Uterus (tissue), 4 donors: Measurements from ENCODE around the gene PNPLA6. TPM values are rescaled to one million over a fixed set of nuclear protein-coding genes. Genes with fewer than 3 reads are reported as not detected.

Source experiments
- DNase-seq, 2 donors: peaks; one replicate each; pipeline ENCODE4 v3.0.0-alpha.2; 2019 to 2020
- H3K27ac ChIP-seq, 2 donors: fragments of 200-600 bp; sonication (generic); 1 replicate in 1 of 2; 2 replicates in 1 of 2; pipeline ENCODE4 v1.5.1; 2016 to 2018
- H3K27me3 ChIP-seq, 2 donors: fragments of 200-600 bp; sonication (generic); one replicate each; pipeline ENCODE4 v1.5.1; 2018 to 2019; ENCODE audit warnings: control low read depth in 1 of 2
- H3K36me3 ChIP-seq, 2 donors: fragments of 200-600 bp; sonication (generic); one replicate each; pipeline ENCODE4 v1.5.1; 2019; ENCODE audit warnings: control low read depth in 1 of 2
- H3K4me1 ChIP-seq, 2 donors: fragments of 200-600 bp; sonication (generic); one replicate each; pipeline ENCODE4 v1.5.1; 2018 to 2019; ENCODE audit warnings: control low read depth in 1 of 2
- H3K4me3 ChIP-seq, 2 donors: fragments of 200-600 bp; sonication (generic); 1 replicate in 1 of 2; 2 replicates in 1 of 2; pipeline ENCODE4 v1.5.1; 2018 to 2019; ENCODE audit warnings: mild to moderate bottlenecking in 1 of 2
- H3K9me3 ChIP-seq, 2 donors: fragments of 200-600 bp; sonication (generic); one replicate each; pipeline ENCODE4 v1.5.1; 2019; ENCODE audit warnings: control low read depth in 1 of 2
- POLR2A ChIP-seq, 2 donors: fragments of 450-650 bp; IDR thresholded peaks; one replicate each; pipeline ENCODE4 v1.6.1; 2016; ENCODE audit warnings: antibody characterized with exemption in 2 of 2, mild to moderate bottlenecking in 1 of 2, moderate library complexity in 1 of 2
- intact Hi-C: fragments of 100-400 bp; cut with DNase I; formaldehyde crosslinking; loops from one replicate; pipeline ENCODE4 v1.15.1; 2023; ENCODE audit warnings: low total_unique reads
- total RNA-seq, 4 donors: library from RNA; depleted of rRNA in 3 of 4; stranded (reverse); fragments of >200 nt in 3 of 4; gene quantifications; one replicate each; pipeline versions ENCODE4 v1.1.0 to v1.2.4, GENCODE V29; 2014 to 2023
- TF ChIP-seq, protein P1 (sequence below), 4 experiments: fragments of 200-600 bp in 2 of 4; fragments of 450-650 bp in 2 of 4; sonication (generic) in 2 of 4; IDR thresholded peaks; one replicate each; pipeline ENCODE4 v1.5.1; 2016 to 2019; ENCODE audit warnings: antibody characterized with exemption in 4 of 4, mild to moderate bottlenecking in 2 of 4, moderate library complexity in 1 of 4
- donor health status: DM: yes; HTN: yes; CAD: no.

The PNPLA6 gene
- total RNA-seq, 4 donors from 2014 or later, result 26.4 to 113 (median 40.4) TPM

DNA sequence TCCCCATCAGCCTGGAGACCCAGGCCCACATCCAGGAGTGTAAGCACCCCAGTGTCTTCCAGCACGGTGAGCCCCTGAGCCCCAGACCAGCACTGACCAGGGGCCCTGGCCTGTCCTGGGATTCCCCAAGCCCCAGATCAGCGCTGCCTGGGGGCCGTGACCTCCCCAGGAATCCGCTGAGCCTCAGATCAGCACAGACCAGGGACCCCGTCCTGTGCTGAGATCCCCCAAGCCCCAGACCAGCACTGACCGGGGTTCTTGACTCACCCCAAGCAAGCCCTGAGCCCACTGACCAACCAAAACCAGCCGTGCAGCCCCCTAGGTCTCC is 7.4 kb upstream of the PNPLA6 start:
- no peak for DNase-seq
- Histone ChIP-seq H3K27me3 (no peaks in the 10 kb centered on the region), H3K36me3 (no peaks in the 10 kb centered on the region), H3K27ac (no peak overlapping the region), H3K4me3 (no peak overlapping the region), H3K9me3 (no peaks in the 10 kb centered on the region), H3K4me1 (peaks cover 0 to 3% of the 10 kb centered on the region in 2 donors)
- intact Hi-C loops, result no loop called here
- TF ChIP-seq POLR2A (IDR thresholded peaks at IDR 0.05), result no peak
- TF ChIP-seq, protein P1, sequence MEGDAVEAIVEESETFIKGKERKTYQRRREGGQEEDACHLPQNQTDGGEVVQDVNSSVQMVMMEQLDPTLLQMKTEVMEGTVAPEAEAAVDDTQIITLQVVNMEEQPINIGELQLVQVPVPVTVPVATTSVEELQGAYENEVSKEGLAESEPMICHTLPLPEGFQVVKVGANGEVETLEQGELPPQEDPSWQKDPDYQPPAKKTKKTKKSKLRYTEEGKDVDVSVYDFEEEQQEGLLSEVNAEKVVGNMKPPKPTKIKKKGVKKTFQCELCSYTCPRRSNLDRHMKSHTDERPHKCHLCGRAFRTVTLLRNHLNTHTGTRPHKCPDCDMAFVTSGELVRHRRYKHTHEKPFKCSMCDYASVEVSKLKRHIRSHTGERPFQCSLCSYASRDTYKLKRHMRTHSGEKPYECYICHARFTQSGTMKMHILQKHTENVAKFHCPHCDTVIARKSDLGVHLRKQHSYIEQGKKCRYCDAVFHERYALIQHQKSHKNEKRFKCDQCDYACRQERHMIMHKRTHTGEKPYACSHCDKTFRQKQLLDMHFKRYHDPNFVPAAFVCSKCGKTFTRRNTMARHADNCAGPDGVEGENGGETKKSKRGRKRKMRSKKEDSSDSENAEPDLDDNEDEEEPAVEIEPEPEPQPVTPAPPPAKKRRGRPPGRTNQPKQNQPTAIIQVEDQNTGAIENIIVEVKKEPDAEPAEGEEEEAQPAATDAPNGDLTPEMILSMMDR (IDR thresholded peaks at IDR 0.05), result no peak

DNA sequence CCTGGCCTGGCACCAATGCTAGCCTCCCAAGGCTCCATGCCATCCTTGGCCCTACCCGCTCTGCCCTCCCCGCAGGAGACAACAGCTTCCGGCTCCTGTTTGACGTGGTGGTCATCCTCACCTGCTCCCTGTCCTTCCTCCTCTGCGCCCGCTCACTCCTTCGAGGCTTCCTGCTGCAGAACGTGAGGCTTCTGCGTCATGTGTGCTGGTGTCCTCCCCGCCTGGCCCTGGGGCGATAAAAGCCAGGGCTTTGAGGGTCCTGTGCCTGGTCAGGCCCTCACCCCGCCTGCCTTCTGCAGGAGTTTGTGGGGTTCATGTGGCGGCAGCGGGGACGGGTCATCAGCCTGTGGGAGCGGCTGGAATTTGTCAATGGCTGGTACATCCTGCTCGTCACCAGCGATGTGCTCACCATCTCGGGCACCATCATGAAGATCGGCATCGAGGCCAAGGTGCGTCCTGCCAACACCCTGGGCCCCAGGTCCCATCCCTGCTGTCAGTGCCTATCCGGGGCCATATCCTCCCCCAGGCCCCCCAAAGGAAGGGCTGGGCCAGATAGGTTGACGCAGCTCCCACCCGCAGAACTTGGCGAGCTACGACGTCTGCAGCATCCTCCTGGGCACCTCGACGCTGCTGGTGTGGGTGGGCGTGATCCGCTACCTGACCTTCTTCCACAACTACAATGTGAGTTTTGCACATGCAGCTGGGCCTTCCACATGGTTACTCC is 6.8 kb upstream of the PNPLA6 start:
- Histone ChIP-seq H3K4me1 (no peaks in the 10 kb centered on the region), H3K4me3 (no peak overlapping the region), H3K27me3 (no peaks in the 10 kb centered on the region), H3K27ac (no peak overlapping the region), H3K9me3 (no peaks in the 10 kb centered on the region), H3K36me3 (no peaks in the 10 kb centered on the region)
- TF ChIP-seq, protein P1 (IDR thresholded peaks at IDR 0.05), result no peak
- TF ChIP-seq POLR2A (IDR thresholded peaks at IDR 0.05), result no peak
- intact Hi-C loops, result no loop called here
- no peak for DNase-seq

DNA sequence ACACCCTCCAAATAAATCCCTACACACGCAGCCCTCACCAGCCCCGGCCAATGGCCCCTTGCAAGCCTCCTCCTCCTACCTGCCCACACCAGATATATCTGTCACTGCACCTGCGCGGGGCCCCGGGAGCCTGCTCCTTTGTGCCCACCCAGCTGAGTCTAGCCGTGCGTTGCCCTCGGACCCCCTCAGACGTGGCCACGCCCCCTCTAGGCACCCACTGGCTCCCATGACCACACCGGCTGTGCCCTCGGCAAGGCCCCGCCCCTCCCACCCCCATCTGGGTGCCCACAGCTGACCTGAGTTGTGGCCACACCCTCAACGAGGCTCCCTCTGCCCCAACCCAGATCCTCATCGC is 6.3 kb upstream of the PNPLA6 start:
- no peak overlapping the region for H3K27ac ChIP-seq
- DNase-seq, result no peak
- H3K27me3 ChIP-seq, result no peaks in the 10 kb centered on the region
- no peaks in the 10 kb centered on the region for H3K9me3 ChIP-seq
- H3K4me1 ChIP-seq, result no peaks in the 10 kb centered on the region
- H3K4me3 ChIP-seq, result no peak overlapping the region
- intact Hi-C loops, result no loop called here
- TF ChIP-seq, protein P1 (IDR thresholded peaks at IDR 0.05), result no peak
- TF ChIP-seq POLR2A (IDR thresholded peaks at IDR 0.05), result no peak
- H3K36me3 ChIP-seq, result no peaks in the 10 kb centered on the region

DNA sequence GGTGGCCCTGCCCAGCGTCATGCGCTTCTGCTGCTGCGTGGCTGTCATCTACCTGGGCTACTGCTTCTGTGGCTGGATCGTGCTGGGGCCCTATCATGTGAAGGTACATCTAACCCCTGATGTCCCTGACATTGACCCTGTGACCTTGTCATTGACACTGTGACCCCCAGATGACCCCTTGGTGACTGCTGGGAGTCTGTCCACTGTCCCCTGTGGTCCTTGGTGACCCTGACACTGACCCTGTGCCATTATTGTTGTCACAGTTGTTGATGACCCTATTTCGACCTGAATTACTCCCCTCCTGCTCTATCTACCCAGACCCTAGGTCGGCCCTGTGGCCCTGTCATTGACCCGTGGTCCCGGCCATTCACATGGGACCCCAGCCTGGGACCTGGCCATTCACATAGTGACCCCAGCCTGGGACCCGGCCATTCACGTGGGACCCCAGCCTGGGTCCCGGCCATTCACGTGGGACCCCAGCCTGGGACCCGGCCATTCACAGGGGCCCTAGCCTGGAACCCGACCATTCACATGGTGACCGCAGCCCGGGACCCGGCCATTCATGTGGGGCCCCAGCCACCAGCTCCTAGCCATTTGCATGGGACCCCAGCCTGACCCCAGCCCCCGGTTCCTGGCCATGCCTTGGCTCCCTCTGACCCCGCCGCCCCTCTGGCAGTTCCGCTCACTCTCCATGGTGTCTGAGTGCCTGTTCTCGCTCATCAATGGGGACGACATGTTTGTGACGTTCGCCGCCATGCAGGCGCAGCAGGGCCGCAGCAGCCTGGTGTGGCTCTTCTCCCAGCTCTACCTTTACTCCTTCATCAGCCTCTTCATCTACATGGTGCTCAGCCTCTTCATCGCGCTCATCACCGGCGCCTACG is 5.7 kb upstream of the PNPLA6 start:
- Histone ChIP-seq H3K4me3 (no peak overlapping the region), H3K9me3 (no peaks in the 10 kb centered on the region), H3K27me3 (no peaks in the 10 kb centered on the region), H3K4me1 (no peaks in the 10 kb centered on the region), H3K36me3 (no peaks in the 10 kb centered on the region), H3K27ac (no peak overlapping the region)
- no peak for DNase-seq
- no peak for TF ChIP-seq POLR2A (IDR thresholded peaks at IDR 0.05)
- TF ChIP-seq, protein P1 (IDR thresholded peaks at IDR 0.05), result no peak
- intact Hi-C loops, result no loop called here

DNA sequence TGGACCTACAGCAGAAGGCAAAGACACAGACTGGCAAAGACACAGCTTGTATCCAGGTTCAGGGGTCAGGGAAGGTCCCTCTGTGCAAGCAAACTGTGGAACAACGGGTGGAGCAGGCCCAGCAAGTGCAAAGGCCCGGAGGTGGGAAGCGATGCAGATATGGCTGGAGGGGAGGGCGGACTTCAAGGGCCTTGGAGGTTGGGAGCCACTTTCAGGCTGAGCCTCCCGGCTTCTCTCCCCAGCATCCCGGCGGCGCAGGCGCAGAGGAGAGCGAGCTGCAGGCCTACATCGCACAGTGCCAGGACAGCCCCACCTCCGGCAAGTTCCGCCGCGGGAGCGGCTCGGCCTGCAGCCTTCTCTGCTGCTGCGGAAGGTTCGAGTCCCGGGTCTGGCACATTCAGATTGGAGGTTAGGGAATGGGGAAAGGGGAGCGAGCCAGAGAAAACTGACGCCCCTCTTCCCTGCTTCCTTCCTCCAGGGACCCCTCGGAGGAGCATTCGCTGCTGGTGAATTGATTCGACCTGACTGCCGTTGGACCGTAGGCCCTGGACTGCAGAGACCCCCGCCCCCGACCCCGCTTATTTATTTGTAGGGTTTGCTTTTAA is 2.1 kb upstream of the PNPLA6 start:
- intact Hi-C loops, result no loop called here
- no peaks in the 10 kb centered on the region for H3K36me3 ChIP-seq
- H3K9me3 ChIP-seq, result no peaks in the 10 kb centered on the region

More for the DNA sequence above, 2.1 kb upstream of the PNPLA6 start:
- DNase-seq, result peak; percentile 67 to 82
- Histone ChIP-seq H3K4me3 (peak overlapping the region; percentile 86 to 92), H3K27ac (peak overlapping the region; percentile 88 to 96), H3K4me1 (peaks cover 5% of the 10 kb centered on the region in 2 donors), H3K27me3 (no peaks in the 10 kb centered on the region)
- TF ChIP-seq POLR2A (IDR thresholded peaks at IDR 0.05), result no peak
- TF ChIP-seq, protein P1 (IDR thresholded peaks at IDR 0.05), result no peak
